22Rv1 (cell line): ENCODE data around the gene FLNB.
A peak's percentile ranks its signal among the peaks of the same experiment; 100 is the strongest.

Experiments used
- H3K27ac ChIP-seq: fragments of 450-650 bp; 2 replicates; pipeline ENCODE4 v1.5.1; 2017
- ZFX ChIP-seq: fragments of 450-650 bp; IDR thresholded peaks from 2 replicates; pipeline ENCODE4 v1.6.1; 2017; ENCODE audit warnings: antibody characterized with exemption, borderline replicate concordance
- TF ChIP-seq, protein P1 (sequence below): fragments of 450-650 bp; IDR thresholded peaks from 2 replicates; pipeline ENCODE4 v1.5.1; 2017; ENCODE audit warnings: mild to moderate bottlenecking

Gene FLNB

DNA sequence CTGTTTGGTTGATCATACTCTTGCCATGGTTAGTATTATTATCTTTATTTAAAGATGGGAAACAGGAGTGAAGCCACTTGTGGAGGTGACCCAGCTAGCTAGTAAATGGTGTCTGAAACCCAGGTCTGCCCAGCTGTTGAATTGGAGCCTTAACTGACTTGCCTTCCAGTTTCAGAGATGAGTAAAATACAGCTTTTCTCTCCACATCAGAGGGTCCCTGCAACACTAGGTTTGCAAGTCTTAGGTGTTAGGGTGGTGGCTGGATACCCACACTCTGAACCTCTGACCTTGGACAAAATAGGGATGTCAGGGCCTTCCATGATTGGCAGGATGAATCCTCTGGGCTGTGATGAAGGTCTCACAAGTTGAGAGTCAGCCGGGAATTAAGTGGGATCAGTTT is 4.1 kb downstream of the FLNB start:
- TF ChIP-seq ZFX: no peak
- TF ChIP-seq, protein P1, sequence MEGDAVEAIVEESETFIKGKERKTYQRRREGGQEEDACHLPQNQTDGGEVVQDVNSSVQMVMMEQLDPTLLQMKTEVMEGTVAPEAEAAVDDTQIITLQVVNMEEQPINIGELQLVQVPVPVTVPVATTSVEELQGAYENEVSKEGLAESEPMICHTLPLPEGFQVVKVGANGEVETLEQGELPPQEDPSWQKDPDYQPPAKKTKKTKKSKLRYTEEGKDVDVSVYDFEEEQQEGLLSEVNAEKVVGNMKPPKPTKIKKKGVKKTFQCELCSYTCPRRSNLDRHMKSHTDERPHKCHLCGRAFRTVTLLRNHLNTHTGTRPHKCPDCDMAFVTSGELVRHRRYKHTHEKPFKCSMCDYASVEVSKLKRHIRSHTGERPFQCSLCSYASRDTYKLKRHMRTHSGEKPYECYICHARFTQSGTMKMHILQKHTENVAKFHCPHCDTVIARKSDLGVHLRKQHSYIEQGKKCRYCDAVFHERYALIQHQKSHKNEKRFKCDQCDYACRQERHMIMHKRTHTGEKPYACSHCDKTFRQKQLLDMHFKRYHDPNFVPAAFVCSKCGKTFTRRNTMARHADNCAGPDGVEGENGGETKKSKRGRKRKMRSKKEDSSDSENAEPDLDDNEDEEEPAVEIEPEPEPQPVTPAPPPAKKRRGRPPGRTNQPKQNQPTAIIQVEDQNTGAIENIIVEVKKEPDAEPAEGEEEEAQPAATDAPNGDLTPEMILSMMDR: no peak
- H3K27ac ChIP-seq: no peak overlapping the region

DNA sequence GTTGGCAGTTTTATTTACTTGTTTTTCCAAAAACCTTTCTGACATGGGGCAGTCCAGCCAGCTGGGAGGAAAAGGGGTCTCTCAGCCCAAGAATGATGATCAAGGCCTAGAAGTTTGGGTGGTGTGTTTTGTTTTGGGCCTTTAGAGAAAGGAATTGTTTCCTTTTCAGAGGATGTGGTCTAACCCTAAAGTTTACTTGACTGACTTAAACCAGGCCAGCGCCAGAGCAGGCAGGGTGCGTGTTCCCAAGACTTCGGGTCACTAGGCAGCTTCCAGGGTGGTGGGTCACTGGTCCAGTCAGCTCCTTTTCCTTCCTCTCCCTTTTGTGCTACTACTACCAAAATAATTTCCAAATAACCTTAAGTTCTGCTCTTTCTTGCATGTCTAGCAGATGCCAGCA is 4.9 kb downstream of the FLNB start:
- no peak overlapping the region for H3K27ac ChIP-seq
- TF ChIP-seq, protein P1: no peak
- TF ChIP-seq ZFX: no peak

DNA sequence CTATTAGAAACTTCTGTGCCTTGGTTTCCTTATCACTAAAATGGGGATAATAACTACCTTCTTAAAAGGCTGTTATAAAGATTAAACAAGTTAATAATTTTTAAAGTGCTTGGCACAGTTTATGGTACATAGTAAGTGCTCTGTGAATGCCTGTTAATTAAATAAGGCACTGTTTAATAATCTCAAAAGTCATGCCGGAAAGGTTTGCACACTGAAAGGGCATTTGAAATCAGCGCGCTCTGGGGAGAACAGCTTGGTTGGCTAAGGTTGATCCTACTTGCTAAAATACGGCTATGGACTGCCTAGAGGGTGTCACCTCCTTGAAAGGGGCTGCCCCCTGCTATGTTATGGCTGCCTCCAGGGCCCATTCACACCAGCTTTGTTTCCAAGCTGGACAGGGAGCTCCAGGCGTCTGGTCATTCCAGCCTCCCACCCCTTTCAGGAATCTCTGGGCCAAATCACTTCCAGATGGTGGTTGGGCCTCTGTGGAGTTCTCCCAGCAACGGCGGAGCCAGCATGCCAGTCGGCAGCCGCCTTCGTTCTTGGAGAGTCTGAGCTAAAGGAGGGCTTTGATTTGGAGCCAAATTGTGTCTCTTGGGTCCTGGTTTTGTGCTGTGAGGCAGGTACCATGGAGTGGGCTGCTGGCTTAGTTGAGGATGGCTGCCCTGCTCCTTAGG is 5.9 kb downstream of the FLNB start:
- H3K27ac ChIP-seq: no peak overlapping the region
- no peak for TF ChIP-seq ZFX
- TF ChIP-seq, protein P1: no peak

DNA sequence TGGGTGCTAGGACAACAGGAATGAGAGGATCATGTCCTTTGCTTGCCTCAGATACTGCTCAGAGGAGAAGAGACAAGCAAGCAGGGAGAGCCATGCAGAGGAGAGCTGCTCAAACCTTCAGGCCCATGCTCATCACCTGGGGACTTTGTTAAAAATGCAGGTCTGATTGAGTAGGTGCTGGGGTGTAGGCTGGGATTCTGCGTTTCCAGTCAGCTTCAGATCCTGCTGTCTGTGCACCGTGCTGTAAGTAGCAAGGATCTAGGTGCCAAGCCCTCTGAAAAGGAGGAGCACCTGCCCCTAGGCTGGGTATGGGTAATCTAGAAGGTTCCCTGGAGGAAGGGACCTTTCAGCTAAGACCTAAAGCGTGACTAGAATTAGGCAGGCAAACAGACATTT is 7.3 kb downstream of the FLNB start:
- TF ChIP-seq ZFX: no peak
- TF ChIP-seq, protein P1: no peak

DNA sequence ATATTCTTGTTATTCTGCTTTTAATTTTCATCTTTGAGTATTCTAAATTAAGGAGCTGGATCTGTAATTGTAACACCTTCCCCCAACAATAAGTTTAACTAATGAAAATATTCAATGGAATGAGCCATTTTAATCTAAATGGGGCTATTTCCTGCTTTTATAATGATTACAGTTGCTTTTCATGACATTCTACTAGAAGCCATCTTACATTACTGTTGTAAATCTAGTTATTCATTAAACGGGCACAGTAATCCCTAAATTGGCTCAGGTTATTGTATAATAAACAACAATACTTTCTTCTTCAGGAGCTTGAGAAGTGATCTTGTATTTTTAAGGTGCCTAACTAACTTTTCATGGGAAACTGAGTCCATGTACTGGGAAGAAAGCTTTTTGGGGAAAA is 8.5 kb downstream of the FLNB start:
- H3K27ac ChIP-seq: no peak overlapping the region; the same call in 1 of the 2 replicates
- no peak for TF ChIP-seq ZFX
- TF ChIP-seq, protein P1: no peak

More for the DNA sequence above, 7.3 kb downstream of the FLNB start:
- H3K27ac ChIP-seq: peak overlapping the region; percentile 25; the same call in 1 of the 2 replicates

DNA sequence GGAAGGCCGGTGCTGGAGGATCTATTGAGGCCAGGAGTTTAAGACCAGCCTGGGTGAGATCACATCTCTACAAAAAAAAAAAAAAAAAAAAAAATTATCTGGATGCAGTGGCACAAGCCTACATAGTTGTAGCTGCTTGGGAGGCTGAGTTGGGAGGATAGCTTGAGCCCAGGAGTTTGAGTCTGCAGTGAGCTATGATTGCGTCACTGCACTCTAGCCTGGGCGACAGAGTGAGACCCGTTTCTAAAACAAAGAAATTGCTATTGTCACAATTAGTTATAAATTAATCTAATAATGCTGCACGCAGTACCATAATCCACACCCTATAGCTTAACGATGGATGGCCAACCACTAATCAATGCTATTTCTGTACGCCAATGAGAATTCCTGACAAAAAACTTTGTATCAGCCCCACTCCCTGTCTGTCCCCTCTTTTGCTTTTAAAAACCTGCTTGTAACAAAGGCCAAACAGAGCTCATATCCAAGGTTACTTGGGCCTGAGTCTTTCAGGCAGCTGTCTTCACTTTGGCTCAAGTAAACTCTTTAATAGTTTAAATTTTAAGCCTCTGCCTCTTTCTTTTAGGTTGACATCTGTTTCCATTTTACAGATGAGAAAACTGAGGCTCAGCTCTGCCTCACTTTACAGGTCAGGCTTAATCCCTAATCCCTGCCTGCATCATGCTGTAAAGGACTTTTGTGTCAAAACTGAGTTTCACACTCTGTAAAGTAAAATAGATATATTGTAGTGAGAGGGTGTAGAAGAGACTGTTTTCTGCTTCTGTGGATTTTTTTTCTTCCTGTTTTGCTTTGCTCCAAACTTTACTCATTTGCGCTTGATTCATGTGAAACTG is 10.9 kb downstream of the FLNB start:
- H3K27ac ChIP-seq: no peak overlapping the region
- no peak for TF ChIP-seq ZFX
- TF ChIP-seq, protein P1: no peak

DNA sequence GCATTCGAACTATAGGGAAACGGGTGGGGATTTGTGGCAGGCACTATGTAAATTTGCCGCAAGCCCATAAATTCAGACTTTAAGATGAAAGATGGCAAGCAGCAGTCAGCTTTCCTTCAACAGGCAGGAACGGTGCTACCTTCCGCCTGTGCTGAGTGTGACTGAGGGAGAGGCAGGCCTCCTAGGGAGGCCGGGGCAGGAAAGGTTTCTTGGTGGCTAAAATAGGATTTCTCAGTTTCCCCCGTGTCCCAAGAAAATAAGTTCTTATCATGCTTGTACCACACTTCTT is 12.5 kb downstream of the FLNB start:
- H3K27ac ChIP-seq: peak overlapping the region; percentile 13; the same call in 1 of the 2 replicates
- TF ChIP-seq, protein P1: no peak
- TF ChIP-seq ZFX: no peak
